ENCODE results near the gene SLC9A9. TPM values are rescaled to one million over a fixed set of nuclear protein-coding genes. Genes with fewer than 3 reads are reported as not detected.

The SLC9A9 gene
- total RNA-seq, 2 experiments from 2014 or later, result 13.8 to 16.4 TPM

- H3K27me3 Mint-ChIP-seq, result no peaks in the 10 kb centered on the region
- H3K36me3 Mint-ChIP-seq (ENCODE audit: low read depth), result peaks cover 1% of the 10 kb centered on the region
- H3K4me1 Mint-ChIP-seq, result peaks cover 13% of the 10 kb centered on the region
- peaks cover 4% of the 10 kb centered on the region for H3K9me3 Mint-ChIP-seq
- POLR2A ChIA-PET, result no interaction called here
- DNase-seq, result no peak
- H3K27ac Mint-ChIP-seq, result no peak overlapping the region
- CTCF ChIA-PET, result interaction anchor here (1.2 kb wide), 1 partner anchor 15 kb away, joined by 6 read pairs; no protein-coding TSS in a partner anchor
- H3K4me3 Mint-ChIP-seq, result no peak overlapping the region
These were observed 630.0 kb downstream of the SLC9A9 start for GRCh38 chr3:143218166-143218835.

GRCh38 chr3:143217283-143217682 is 631.0 kb downstream of the SLC9A9 start:
- Mint-ChIP-seq H3K36me3 (ENCODE audit: low read depth) (peaks cover 1% of the 10 kb centered on the region), H3K27ac (peak overlapping the region; percentile 82), H3K4me3 (no peak overlapping the region), H3K27me3 (no peaks in the 10 kb centered on the region), H3K4me1 (peaks cover 13% of the 10 kb centered on the region), H3K9me3 (peaks cover 4% of the 10 kb centered on the region)
- ChIA-PET POLR2A (no interaction called here), CTCF (interaction anchor here (0.7 kb wide), 1 partner anchor 276 kb away, joined by 3 read pairs; no protein-coding TSS in a partner anchor)
- DNase-seq, result no peak

- Mint-ChIP-seq H3K4me3 (peak overlapping the region; percentile 52), H3K9me3 (peaks cover 4% of the 10 kb centered on the region), H3K4me1 (peaks cover 13% of the 10 kb centered on the region), H3K27ac (peak overlapping the region; percentile 82), H3K36me3 (ENCODE audit: low read depth) (peaks cover 1% of the 10 kb centered on the region), H3K27me3 (no peaks in the 10 kb centered on the region)
- POLR2A ChIA-PET, result interaction anchor here (0.6 kb wide), 2 partner anchors 19 to 245 kb away, joined by 3 read pairs; no protein-coding TSS in a partner anchor
- DNase-seq, result no peak
- CTCF ChIA-PET, result interaction anchor here (0.7 kb wide), 1 partner anchor 276 kb away, joined by 3 read pairs; no protein-coding TSS in a partner anchor
These were observed 631.5 kb downstream of the SLC9A9 start for GRCh38 chr3:143216709-143217182.

Other genes starting within 250 kb of the SLC9A9 start
- gene DIPK2A, start 123.4 kb upstream of the SLC9A9 start, total RNA-seq, result 10 to 100 TPM; 22.4 to 24.8 TPM